ENCODE results near the gene GPR78.

Gene GPR78

GRCh38 chr4:8547108-8547911 is 32.9 kb upstream of the GPR78 start:
- DNase-seq = no peak

- DNase-seq = no peak
Observed at GRCh38 chr4:8547912-8548730, 32.1 kb upstream of the GPR78 start.

GRCh38 chr4:8548731-8549351 is 31.4 kb upstream of the GPR78 start:
- DNase-seq = no peak

GRCh38 chr4:8549352-8549931 is 30.8 kb upstream of the GPR78 start:
- no peak for DNase-seq

- no peak for DNase-seq
Observed at GRCh38 chr4:8550691-8551090, 29.5 kb upstream of the GPR78 start.

- no peak for DNase-seq
Observed at GRCh38 chr4:8552024-8552423, 28.2 kb upstream of the GPR78 start.

- no peak for DNase-seq
Observed at GRCh38 chr4:8552581-8553205, 27.5 kb upstream of the GPR78 start.

- no peak for DNase-seq
Observed at GRCh38 chr4:8553216-8553615, 27.0 kb upstream of the GPR78 start.

GRCh38 chr4:8553991-8554405 is 26.2 kb upstream of the GPR78 start:
- no peak for DNase-seq

- DNase-seq = no peak
Observed at GRCh38 chr4:8554555-8555100, 25.6 kb upstream of the GPR78 start.

- no peak for DNase-seq
Observed at GRCh38 chr4:8555716-8556115, 24.5 kb upstream of the GPR78 start.

GRCh38 chr4:8556341-8557150 is 23.6 kb upstream of the GPR78 start:
- DNase-seq = no peak

- no peak for DNase-seq
Observed at GRCh38 chr4:8557151-8558076, 22.8 kb upstream of the GPR78 start.

- DNase-seq = no peak
Observed at GRCh38 chr4:8558080-8558960, 21.9 kb upstream of the GPR78 start.

GRCh38 chr4:8559011-8559410 is 21.2 kb upstream of the GPR78 start:
- DNase-seq = no peak

GRCh38 chr4:8559524-8560264 is 20.5 kb upstream of the GPR78 start:
- no peak for DNase-seq

- DNase-seq = no peak
Observed at GRCh38 chr4:8560265-8561047, 19.7 kb upstream of the GPR78 start.

- no peak for DNase-seq
Observed at GRCh38 chr4:8564595-8564994, 15.6 kb upstream of the GPR78 start.

All from activated effector memory CD4-positive, alpha-beta T cell treated with Interleukin-2 at 50 U/mL for 16 hours (primary cell).